SH-SY5Y (cell line): ENCODE results near the gene CDS2.

Source experiments
- GATA2 ChIP-seq: IDR thresholded peaks from 2 replicates; pipeline ENCODE4 v1.6.1; 2011; ENCODE audit warnings: mild to moderate bottlenecking, low read depth, low read length
- GATA3 ChIP-seq: IDR thresholded peaks from 2 replicates; pipeline ENCODE4 v1.6.1; 2011; ENCODE audit warnings: low read depth, mild to moderate bottlenecking, low read length, moderate library complexity

- no peak for TF ChIP-seq GATA3
- no peak for TF ChIP-seq GATA2
These were observed 46.9 kb downstream of the CDS2 start for GRCh38 chr20:5173751-5174150.
